IMR-90 (cell line): ENCODE results near the gene PDGFC. TPM values are rescaled to one million over a fixed set of nuclear protein-coding genes. Genes with fewer than 3 reads are reported as not detected.

Source experiments
- ATAC-seq: fragments of 200-7000 bp; cut with Tn5 transposase; 2 replicates; pipeline ENCODE4 v1.9.1; 2020; ENCODE audit warnings: low read depth, mild to moderate bottlenecking, moderate library complexity
- BruUV-seq: library from RNA; stranded (reverse); fragments of 400-500 nt; replicated peaks from 2 replicates; lab custom pipeline; 2021; lab: Mats Ljungman, UMichigan
- CTCF ChIA-PET: fragments of 300-600 bp; formaldehyde crosslinking; extraction: SDS; loops from one replicate; lab custom pipeline; 2021; ENCODE audit warnings: antibody characterized with exemption; lab: Yijun Ruan, JAX
- POLR2A ChIA-PET: fragments of 300-600 bp; sonication (Branson Sonifier 250); formaldehyde crosslinking; loops from one replicate; lab custom pipeline; 2022; ENCODE audit warnings: antibody characterized with exemption; ENCODE audit not compliant: unreplicated experiment; lab: Charles Lee
- DNase-seq: peaks from one replicate; pipeline ENCODE4 v3.0.0; 2013
- H2AFZ ChIP-seq: replicated peaks from 2 replicates; pipeline ENCODE3; 2013; ENCODE audit warnings: low read length, mild to moderate bottlenecking; ENCODE audit not compliant: poor library complexity
- H2AK5ac ChIP-seq: 2 replicates; pipeline ENCODE4 v1.6.1; 2013; ENCODE audit warnings: low read depth, low read length, inconsistent platforms
- H2AK9ac ChIP-seq: replicated peaks from 2 replicates; pipeline ENCODE3; 2013; ENCODE audit warnings: mild to moderate bottlenecking, low read depth, low read length, moderate library complexity; ENCODE audit not compliant: poor library complexity
- H2BK120ac ChIP-seq: 2 replicates; pipeline ENCODE4 v1.6.1; 2013; ENCODE audit warnings: low read depth, low read length, inconsistent platforms
- H2BK15ac ChIP-seq: 3 replicates; pipeline ENCODE4 v1.6.1; 2013; ENCODE audit warnings: low read depth, low read length, inconsistent platforms
- H2BK20ac ChIP-seq: 2 replicates; pipeline ENCODE4 v1.6.1; 2013; ENCODE audit warnings: low read depth, mild to moderate bottlenecking, inconsistent platforms, low read length, moderate library complexity
- H2BK5ac ChIP-seq: 2 replicates; pipeline ENCODE4 v1.6.1; 2013; ENCODE audit warnings: mild to moderate bottlenecking, low read depth, low read length, inconsistent platforms; ENCODE audit not compliant: poor library complexity, severe bottlenecking
- H3K14ac ChIP-seq: replicated peaks from 2 replicates; pipeline ENCODE4 v1.6.1; 2013; ENCODE audit warnings: low read depth, low read length, inconsistent platforms
- H3K18ac ChIP-seq: 2 replicates; pipeline ENCODE4 v1.6.1; 2013; ENCODE audit warnings: low read depth, low read length, control low read depth
- H3K23ac ChIP-seq: 2 replicates; pipeline ENCODE4 v1.6.1; 2013; ENCODE audit warnings: low read depth, low read length, inconsistent platforms
- H3K27ac ChIP-seq: 2 replicates; pipeline ENCODE4 v1.5.1; 2013; ENCODE audit warnings: mild to moderate bottlenecking, control low read depth, low read length; ENCODE audit not compliant: insufficient read depth
- H3K27me3 ChIP-seq: 2 replicates; pipeline ENCODE4 v1.6.1; 2013; ENCODE audit warnings: low read length; ENCODE audit not compliant: control insufficient read depth, insufficient read depth
- H3K36me3 ChIP-seq: 2 replicates; pipeline ENCODE4 v1.6.1; 2013; ENCODE audit warnings: low read length, mixed read lengths; ENCODE audit not compliant: control insufficient read depth, insufficient read depth
- H3K4ac ChIP-seq: 2 replicates; pipeline ENCODE4 v1.6.1; 2013; ENCODE audit warnings: low read depth, low read length, inconsistent platforms
- H3K4me1 ChIP-seq: 2 replicates; pipeline ENCODE4 v1.6.1; 2013; ENCODE audit warnings: low read length, mixed read lengths; ENCODE audit not compliant: control insufficient read depth, insufficient read depth
- H3K4me2 ChIP-seq: 2 replicates; pipeline ENCODE4 v1.6.1; 2013; ENCODE audit warnings: low read depth, mild to moderate bottlenecking, control low read depth, low read length, moderate library complexity
- H3K4me3 ChIP-seq: 2 replicates; pipeline ENCODE4 v1.5.1; 2013; ENCODE audit warnings: low read depth, mild to moderate bottlenecking, control low read depth, low read length, moderate library complexity; ENCODE audit not compliant: insufficient read depth
- H3K56ac ChIP-seq: 2 replicates; pipeline ENCODE4 v1.6.1; 2013; ENCODE audit warnings: low read length, inconsistent platforms; ENCODE audit not compliant: insufficient read depth; ENCODE audit errors: extremely low read depth
- H3K79me1 ChIP-seq, 2 experiments: 2 replicates each; pipeline ENCODE4 v1.6.1; 2013; ENCODE audit warnings: low read length in 2 of 2, inconsistent platforms in 1 of 2, low read depth in 1 of 2
- H3K9ac ChIP-seq: 2 replicates; pipeline ENCODE4 v1.6.1; 2013; ENCODE audit warnings: low read depth, low read length, control low read depth
- H3K9me1 ChIP-seq: 2 replicates; pipeline ENCODE4 v1.6.1; 2013; ENCODE audit warnings: low read length, inconsistent platforms; ENCODE audit not compliant: insufficient read depth
- H3K9me3 ChIP-seq: 2 replicates; pipeline ENCODE4 v1.6.1; 2013; ENCODE audit warnings: low read length; ENCODE audit not compliant: control insufficient read depth, insufficient read depth
- H4K20me1 ChIP-seq: 2 replicates; pipeline ENCODE4 v1.6.1; 2013; ENCODE audit warnings: low read length, inconsistent platforms; ENCODE audit not compliant: insufficient read depth
- H4K5ac ChIP-seq: 2 replicates; pipeline ENCODE4 v1.6.1; 2013; ENCODE audit warnings: mild to moderate bottlenecking, low read depth, low read length, control low read depth
- H4K8ac ChIP-seq, 2 experiments: 2 replicates each; pipeline ENCODE4 v1.6.1; 2013; ENCODE audit warnings: low read depth in 2 of 2, low read length in 2 of 2, control low read depth in 1 of 2, inconsistent platforms in 1 of 2
- H4K91ac ChIP-seq: 2 replicates; pipeline ENCODE4 v1.6.1; 2013; ENCODE audit warnings: low read depth, low read length, inconsistent platforms; ENCODE audit not compliant: insufficient read depth
- BHLHE40 ChIP-seq: fragments of 150-350 bp; IDR thresholded peaks from 2 replicates; pipeline ENCODE4 v1.6.1; 2016; ENCODE audit warnings: mild to moderate bottlenecking, low read depth, low read length
- FOS ChIP-seq: fragments of 150-350 bp; IDR thresholded peaks from 2 replicates; pipeline ENCODE4 v1.6.1; 2016; ENCODE audit warnings: low read depth, low read length
- MXI1 ChIP-seq: IDR thresholded peaks from 2 replicates; pipeline ENCODE4 v1.6.1; 2012; ENCODE audit warnings: low read depth, mild to moderate bottlenecking, low read length, moderate library complexity, borderline replicate concordance
- NFE2L2 ChIP-seq: fragments of 150-350 bp; IDR thresholded peaks from 2 replicates; pipeline ENCODE4 v1.6.1; 2016; ENCODE audit warnings: low read depth, mild to moderate bottlenecking, low read length
- WGBS, 2 experiments: methylation state at CpG; one replicate each; pipeline versions ENCODE4 v1.1.5 to v1.1.7; 2013; ENCODE audit warnings: missing lambda C conversion rate in 2 of 2; ENCODE audit not compliant: insufficient read length in 1 of 2; ENCODE audit errors: extremely low coverage in 2 of 2; 5-methylcytosine and 5-hydroxymethylcytosine counted together
- dilution Hi-C: fragments of 300-500 bp; cut with HindIII; formaldehyde crosslinking; loops from one replicate; pipeline ENCODE4 v1.14.3; 2018; ENCODE audit warnings: low sequenced_read_pairs; ENCODE audit not compliant: unreplicated experiment
- in situ Hi-C: fragments of 300-500 bp; cut with MboI; formaldehyde crosslinking; loops from 3 replicates; pipeline ENCODE4 v1.14.3; 2019; ENCODE audit warnings: low sequenced_read_pairs, inconsistent platforms, mixed read lengths
- intact Hi-C: fragments of 100-400 bp; cut with micrococcal nuclease; formaldehyde crosslinking; loops from 2 replicates; pipeline ENCODE4 v1.10.0; 2022
- polyA plus RNA-seq, 3 experiments: library from polyadenylated mRNA; depleted of rRNA; stranded (reverse); fragments of >200 nt; gene quantifications; 2 replicates each; pipeline ENCODE4 v1.2.3, GENCODE V29; 2012; ENCODE audit warnings: low replicate concordance in 1 of 3
- total RNA-seq: library from RNA; depleted of rRNA; stranded (reverse); fragments of >200 nt; gene quantifications from 2 replicates; pipeline ENCODE4 v1.2.3, GENCODE V29; 2012
- TF ChIP-seq, protein P1 (sequence below): fragments of 150-350 bp; IDR thresholded peaks from 2 replicates; pipeline ENCODE4 v1.6.1; 2016; ENCODE audit warnings: low read depth, mild to moderate bottlenecking, low read length, moderate library complexity, borderline replicate concordance

PDGFC gene
- total and polyA plus RNA-seq, 2 of the 4 experiments (the other 2 are of a cell fraction): 19.8 to 90.7 TPM

DNA sequence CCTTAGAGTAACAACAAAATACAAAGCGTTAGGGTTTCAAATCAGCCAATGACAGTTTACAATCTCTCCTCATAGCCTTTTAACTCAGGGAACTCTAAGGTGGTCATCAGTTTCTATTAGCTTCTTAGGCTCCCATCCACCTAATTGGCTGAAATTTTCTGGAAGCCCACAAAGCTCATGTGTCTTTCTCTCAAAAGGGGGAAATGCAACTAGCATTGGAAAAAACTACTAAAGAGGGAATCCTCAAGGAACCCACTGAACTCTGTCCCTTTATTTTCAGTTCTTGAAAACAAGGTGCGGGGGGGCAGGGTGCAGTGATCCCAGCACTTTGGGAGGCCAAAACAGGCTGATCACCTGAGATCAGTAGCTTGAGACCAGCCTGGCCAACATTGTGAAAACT is 56.4 kb downstream of the PDGFC start:
- no peak overlapping the region for H4K5ac ChIP-seq
- CTCF ChIA-PET: no interaction called here
- H3K14ac ChIP-seq: no peak overlapping the region
- H3K4ac ChIP-seq: no peak overlapping the region
- H3K4me2 ChIP-seq: no peak overlapping the region
- no CpG with 5 or more reads among the region's 2 CpGs for WGBS, 2 experiments
- H3K4me3 ChIP-seq: no peak overlapping the region
- no peaks in the 10 kb centered on the region for H3K9me1 ChIP-seq
- H3K27ac ChIP-seq: no peak overlapping the region
- ATAC-seq (no peak), DNase-seq (no peak)
- no peak overlapping the region for H4K91ac ChIP-seq
- H3K56ac ChIP-seq: no peak overlapping the region
- intact Hi-C loops (no loop called here), dilution Hi-C loops (no loop called here), in situ Hi-C loops (no loop called here)
- BruUV-seq: no TSS peak
- H2AFZ ChIP-seq: no peak overlapping the region
- no peak overlapping the region for H4K8ac ChIP-seq
- H2BK120ac ChIP-seq: no peak overlapping the region
- no peak overlapping the region for H2BK20ac ChIP-seq
- no peak overlapping the region for H2AK9ac ChIP-seq
- no peak overlapping the region for H2BK15ac ChIP-seq
- no peak overlapping the region for H3K23ac ChIP-seq
- no peak overlapping the region for H2BK5ac ChIP-seq
- TF ChIP-seq FOS: no peak
- no peak for TF ChIP-seq NFE2L2
- no peak for TF ChIP-seq BHLHE40
- TF ChIP-seq, protein P1, sequence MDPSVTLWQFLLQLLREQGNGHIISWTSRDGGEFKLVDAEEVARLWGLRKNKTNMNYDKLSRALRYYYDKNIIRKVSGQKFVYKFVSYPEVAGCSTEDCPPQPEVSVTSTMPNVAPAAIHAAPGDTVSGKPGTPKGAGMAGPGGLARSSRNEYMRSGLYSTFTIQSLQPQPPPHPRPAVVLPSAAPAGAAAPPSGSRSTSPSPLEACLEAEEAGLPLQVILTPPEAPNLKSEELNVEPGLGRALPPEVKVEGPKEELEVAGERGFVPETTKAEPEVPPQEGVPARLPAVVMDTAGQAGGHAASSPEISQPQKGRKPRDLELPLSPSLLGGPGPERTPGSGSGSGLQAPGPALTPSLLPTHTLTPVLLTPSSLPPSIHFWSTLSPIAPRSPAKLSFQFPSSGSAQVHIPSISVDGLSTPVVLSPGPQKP: no peak
- TF ChIP-seq MXI1: no peak
- POLR2A ChIA-PET: no interaction called here
- no peak overlapping the region for H3K18ac ChIP-seq
- peaks cover 2% of the 10 kb centered on the region; the same call in 1 of the 2 replicates for H3K9me3 ChIP-seq
- no peaks in the 10 kb centered on the region for H3K27me3 ChIP-seq
- H4K20me1 ChIP-seq: peaks cover 5% of the 10 kb centered on the region; the same call in 1 of the 2 replicates
- no peaks in the 10 kb centered on the region for H3K36me3 ChIP-seq
- H3K9ac ChIP-seq: no peak overlapping the region
- no peaks in the 10 kb centered on the region for H3K4me1 ChIP-seq
- peaks cover 39 to 48% of the 10 kb centered on the region in 2 experiments for H3K79me1 ChIP-seq
- no peak overlapping the region for H2AK5ac ChIP-seq
